ENCODE data around the gene SLC4A4.

GRCh38 chr4:71392109-71392508, 53.3 kb downstream of the SLC4A4 start:
- TF ChIP-seq POLR2A (IDR thresholded peaks at IDR 0.05) (no peak), CTCF (IDR thresholded peaks at IDR 0.05) (no peak)
